ENCODE data around the gene NOL4. TPM values are rescaled to one million over a fixed set of nuclear protein-coding genes. Genes with fewer than 3 reads are reported as not detected.
A peak's percentile ranks its signal among the peaks of the same experiment; 100 is the strongest.
"Not testable (repeated sequence)": the region's sequence is repeated elsewhere in the genome, so short reads cannot be mapped to it uniquely, and the experiment has no call there.

The NOL4 gene, protein sequence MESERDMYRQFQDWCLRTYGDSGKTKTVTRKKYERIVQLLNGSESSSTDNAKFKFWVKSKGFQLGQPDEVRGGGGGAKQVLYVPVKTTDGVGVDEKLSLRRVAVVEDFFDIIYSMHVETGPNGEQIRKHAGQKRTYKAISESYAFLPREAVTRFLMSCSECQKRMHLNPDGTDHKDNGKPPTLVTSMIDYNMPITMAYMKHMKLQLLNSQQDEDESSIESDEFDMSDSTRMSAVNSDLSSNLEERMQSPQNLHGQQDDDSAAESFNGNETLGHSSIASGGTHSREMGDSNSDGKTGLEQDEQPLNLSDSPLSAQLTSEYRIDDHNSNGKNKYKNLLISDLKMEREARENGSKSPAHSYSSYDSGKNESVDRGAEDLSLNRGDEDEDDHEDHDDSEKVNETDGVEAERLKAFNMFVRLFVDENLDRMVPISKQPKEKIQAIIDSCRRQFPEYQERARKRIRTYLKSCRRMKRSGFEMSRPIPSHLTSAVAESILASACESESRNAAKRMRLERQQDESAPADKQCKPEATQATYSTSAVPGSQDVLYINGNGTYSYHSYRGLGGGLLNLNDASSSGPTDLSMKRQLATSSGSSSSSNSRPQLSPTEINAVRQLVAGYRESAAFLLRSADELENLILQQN
- total RNA-seq: 1.4 to 2.6 TPM (median 2.6 TPM) in 3 replicates

DNA sequence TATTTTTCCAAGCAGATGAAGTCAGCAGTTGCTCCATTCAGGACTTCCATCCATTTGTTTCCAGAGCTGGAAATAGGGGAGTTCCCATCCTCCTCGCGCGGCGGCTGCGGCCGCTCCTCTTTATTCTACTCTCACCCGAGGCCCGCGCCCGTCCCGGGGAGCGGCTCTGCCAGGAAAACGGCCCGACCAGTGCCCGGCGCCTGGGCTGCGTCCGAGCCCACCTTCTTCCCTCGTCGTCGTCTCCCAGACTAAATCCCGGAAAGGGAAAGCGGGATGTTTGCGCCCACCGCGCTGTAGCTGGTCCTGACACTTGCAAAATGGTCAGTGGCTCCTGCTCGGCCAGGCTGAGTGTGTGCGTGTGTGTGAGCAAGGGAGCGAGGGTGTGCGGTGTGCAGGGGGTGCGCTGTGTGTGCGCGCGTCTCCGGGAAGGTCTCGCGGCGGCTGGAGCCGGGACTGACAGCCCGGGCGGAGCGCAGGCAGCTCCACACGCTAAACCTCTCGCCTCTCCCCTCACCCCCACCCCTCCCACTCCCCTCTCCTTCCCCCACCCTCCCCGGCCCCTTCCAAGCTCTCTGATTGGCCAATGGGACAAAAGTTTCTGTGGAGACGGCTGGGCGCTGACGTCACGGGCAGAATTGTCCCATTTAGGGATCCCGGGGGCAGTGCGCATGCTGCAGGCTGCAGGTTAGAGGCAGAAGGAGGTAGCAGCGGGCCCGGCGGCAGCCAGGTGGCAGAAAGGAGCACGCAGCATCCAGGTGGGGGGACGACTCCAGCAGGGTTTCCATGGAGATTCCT lies at the start of gene NOL4:
Gene NOL4, minus strand, starts transcription at position 491 of the 795 bp plus-strand sequence. CDS start 1,660 bp downstream, outside the sequence.
- peaks cover 88% of the 10 kb centered on the region for H3K27me3 Mint-ChIP-seq (ENCODE audit: low read depth)
- H3K36me3 Mint-ChIP-seq: no peaks in the 10 kb centered on the region
- peaks cover 25% of the 10 kb centered on the region for H3K4me1 Mint-ChIP-seq
- no peak within 1 kb of the TSS for H3K27ac Mint-ChIP-seq
- TF ChIP-seq, protein P1, sequence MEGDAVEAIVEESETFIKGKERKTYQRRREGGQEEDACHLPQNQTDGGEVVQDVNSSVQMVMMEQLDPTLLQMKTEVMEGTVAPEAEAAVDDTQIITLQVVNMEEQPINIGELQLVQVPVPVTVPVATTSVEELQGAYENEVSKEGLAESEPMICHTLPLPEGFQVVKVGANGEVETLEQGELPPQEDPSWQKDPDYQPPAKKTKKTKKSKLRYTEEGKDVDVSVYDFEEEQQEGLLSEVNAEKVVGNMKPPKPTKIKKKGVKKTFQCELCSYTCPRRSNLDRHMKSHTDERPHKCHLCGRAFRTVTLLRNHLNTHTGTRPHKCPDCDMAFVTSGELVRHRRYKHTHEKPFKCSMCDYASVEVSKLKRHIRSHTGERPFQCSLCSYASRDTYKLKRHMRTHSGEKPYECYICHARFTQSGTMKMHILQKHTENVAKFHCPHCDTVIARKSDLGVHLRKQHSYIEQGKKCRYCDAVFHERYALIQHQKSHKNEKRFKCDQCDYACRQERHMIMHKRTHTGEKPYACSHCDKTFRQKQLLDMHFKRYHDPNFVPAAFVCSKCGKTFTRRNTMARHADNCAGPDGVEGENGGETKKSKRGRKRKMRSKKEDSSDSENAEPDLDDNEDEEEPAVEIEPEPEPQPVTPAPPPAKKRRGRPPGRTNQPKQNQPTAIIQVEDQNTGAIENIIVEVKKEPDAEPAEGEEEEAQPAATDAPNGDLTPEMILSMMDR (IDR thresholded peaks at IDR 0.05; ENCODE audit: unreplicated experiment): no peak
- H3K9me3 Mint-ChIP-seq: no peaks in the 10 kb centered on the region
- peak within 1 kb of the TSS; percentile 71 for H3K4me3 Mint-ChIP-seq
- DNase-seq (ENCODE audit: low spot score in 2 of 2, unreplicated experiment in 2 of 2): peak; percentile 63 to 80

DNA sequence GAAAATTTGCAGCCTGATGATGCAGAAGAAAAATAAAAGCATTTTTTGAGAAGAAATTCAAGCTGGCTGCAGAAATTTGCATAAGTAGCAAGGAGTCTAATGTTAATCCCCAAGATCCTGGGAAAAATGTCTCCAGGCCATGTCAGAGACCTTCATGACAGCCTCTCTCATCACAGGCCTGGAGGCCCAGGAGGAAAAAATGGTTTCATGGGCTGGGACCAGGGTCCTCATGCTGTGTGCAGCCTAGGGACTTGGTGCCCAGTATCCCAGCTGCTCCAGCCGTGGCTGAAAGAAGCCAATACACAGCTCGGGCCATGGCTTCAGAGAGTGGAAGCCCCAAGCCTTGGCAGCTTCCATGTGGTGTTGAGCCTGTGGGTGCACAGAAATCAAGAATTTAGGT lies 41.3 kb upstream of the NOL4 start:
- not testable (repeated sequence) for H3K36me3 Mint-ChIP-seq; H3K27ac Mint-ChIP-seq; H3K27me3 Mint-ChIP-seq (ENCODE audit: low read depth); H3K4me1 Mint-ChIP-seq; DNase-seq (ENCODE audit: low spot score in 2 of 2, unreplicated experiment in 2 of 2); H3K4me3 Mint-ChIP-seq
- peaks cover 29% of the 10 kb centered on the region for H3K9me3 Mint-ChIP-seq

DNA sequence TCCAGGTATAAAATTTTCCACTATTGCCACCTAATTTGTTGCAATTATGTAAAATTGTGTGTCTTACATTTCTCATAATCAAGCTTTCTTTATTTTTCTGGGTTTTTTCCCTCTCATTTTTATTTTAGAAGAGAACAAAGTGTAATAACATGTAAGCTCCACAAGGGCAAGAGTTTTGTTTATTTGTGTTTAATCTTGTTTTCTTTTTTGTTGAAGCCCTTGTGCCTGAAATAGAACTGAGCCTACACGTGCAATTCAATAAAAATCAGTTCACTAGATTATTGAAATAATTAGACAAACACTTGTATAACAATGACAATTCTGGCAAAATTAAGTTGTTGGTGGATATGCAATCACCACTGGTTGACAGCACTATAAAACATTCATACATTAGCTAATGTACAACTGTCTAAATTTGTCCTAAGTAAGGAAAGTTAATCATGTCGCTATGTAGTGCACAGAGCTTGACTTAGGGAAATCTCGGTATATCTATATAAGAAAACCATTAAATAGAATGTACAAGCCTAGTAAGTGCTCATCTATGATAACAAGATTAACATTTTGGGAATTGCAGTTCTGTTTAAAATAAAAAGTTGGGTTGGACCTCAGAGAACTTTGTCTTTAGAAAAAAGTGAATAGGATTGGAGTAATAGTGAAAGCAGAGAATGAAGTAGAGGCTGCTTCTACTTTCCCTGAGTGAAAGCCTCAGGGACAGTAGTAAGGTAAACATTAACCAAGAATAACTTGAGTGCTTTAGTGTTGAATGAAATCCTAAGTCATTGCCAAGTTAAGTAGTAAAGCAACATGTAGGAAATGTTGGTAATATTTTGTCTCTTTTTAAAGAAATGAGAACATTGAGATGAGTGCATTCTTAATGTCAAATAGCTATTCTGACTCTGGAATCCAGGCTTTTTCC lies 37.4 kb upstream of the NOL4 start:
- Mint-ChIP-seq H3K27ac (no peak overlapping the region), H3K36me3 (peaks cover 6% of the 10 kb centered on the region), H3K4me3 (no peak overlapping the region), H3K4me1 (no peaks in the 10 kb centered on the region), H3K9me3 (peaks cover 24% of the 10 kb centered on the region), H3K27me3 (ENCODE audit: low read depth) (no peaks in the 10 kb centered on the region)
- TF ChIP-seq, protein P1 (IDR thresholded peaks at IDR 0.05; ENCODE audit: unreplicated experiment): peak; percentile 52
- DNase-seq (ENCODE audit: low spot score in 2 of 2, unreplicated experiment in 2 of 2): no peak

DNA sequence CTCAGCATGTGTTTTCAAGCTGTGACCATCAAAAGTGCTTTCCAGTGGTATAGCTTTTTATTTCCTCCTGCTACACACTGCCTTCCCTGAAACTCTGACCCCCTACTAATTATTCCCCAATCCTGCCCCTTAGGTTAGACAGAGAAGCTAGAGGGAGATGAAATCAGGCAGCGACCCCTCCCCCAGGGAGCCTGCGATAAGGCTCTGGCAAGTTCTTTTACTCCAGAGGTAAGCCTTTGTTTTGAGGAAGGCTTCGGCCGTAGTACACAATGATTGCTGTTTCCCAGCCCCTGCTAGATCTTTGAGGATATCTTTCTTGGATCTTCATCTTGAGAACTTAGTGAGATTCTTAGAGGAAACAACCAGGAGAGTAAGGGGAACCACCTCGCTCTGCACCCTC lies 33.5 kb upstream of the NOL4 start:
- H3K4me3 Mint-ChIP-seq: no peak overlapping the region
- no peaks in the 10 kb centered on the region for H3K27me3 Mint-ChIP-seq (ENCODE audit: low read depth)
- no peaks in the 10 kb centered on the region for H3K4me1 Mint-ChIP-seq
- no peaks in the 10 kb centered on the region for H3K36me3 Mint-ChIP-seq
- H3K9me3 Mint-ChIP-seq: peaks cover 11% of the 10 kb centered on the region
- no peak overlapping the region for H3K27ac Mint-ChIP-seq
- no peak for DNase-seq (ENCODE audit: low spot score in 2 of 2, unreplicated experiment in 2 of 2)
- TF ChIP-seq, protein P1 (IDR thresholded peaks at IDR 0.05; ENCODE audit: unreplicated experiment): no peak

DNA sequence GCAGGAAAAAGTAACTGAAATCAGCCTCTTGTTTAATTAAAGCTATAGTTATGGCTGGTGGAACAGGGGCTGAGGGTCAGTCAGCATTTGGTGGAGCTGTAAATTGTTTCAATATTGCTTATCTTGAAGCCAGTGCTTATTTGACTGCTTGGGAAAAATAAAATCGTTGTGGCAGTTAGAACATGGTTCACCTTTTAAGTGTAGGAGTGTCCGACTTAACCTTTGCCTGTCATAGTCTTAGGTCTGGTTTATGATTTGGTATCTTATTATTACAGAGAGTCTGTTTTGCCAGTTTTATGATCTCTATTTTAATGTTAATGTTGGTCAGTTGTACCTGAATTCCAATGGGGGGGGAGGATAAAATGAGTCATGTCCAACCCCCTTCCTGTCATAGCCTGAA lies 27.2 kb upstream of the NOL4 start:
- DNase-seq (ENCODE audit: low spot score in 2 of 2, unreplicated experiment in 2 of 2): no peak
- H3K27ac Mint-ChIP-seq: no peak overlapping the region
- H3K4me3 Mint-ChIP-seq: no peak overlapping the region
- H3K4me1 Mint-ChIP-seq: no peaks in the 10 kb centered on the region
- no peaks in the 10 kb centered on the region for H3K27me3 Mint-ChIP-seq (ENCODE audit: low read depth)
- H3K36me3 Mint-ChIP-seq: no peaks in the 10 kb centered on the region
- H3K9me3 Mint-ChIP-seq: peaks cover 32% of the 10 kb centered on the region
- TF ChIP-seq, protein P1 (IDR thresholded peaks at IDR 0.05; ENCODE audit: unreplicated experiment): no peak
